Measurements from ENCODE around the gene GABRG3.

Gene GABRG3

GRCh38 chr15:26943866-26944265 lies 27.1 kb upstream of the GABRG3 start:
- DNase-seq (ENCODE audit: insufficient read length, low spot score): no peak
- TF ChIP-seq POU2F2 (IDR thresholded peaks at IDR 0.05; ENCODE audit: low read depth, low read length): no peak
- no peak for TF ChIP-seq POLR2AphosphoS5 (IDR thresholded peaks at IDR 0.05; ENCODE audit: low read depth, low read length)
- no peak for TF ChIP-seq SPI1 (IDR thresholded peaks at IDR 0.05; ENCODE audit: low read depth, low read length)
- no peak for TF ChIP-seq TAF1 (IDR thresholded peaks at IDR 0.05; ENCODE audit: low read depth, low read length)
- TF ChIP-seq PAX5 (IDR thresholded peaks at IDR 0.05; ENCODE audit: insufficient read depth, low read length, severe bottlenecking): no peak
- TF ChIP-seq POLR2A (IDR thresholded peaks at IDR 0.05; ENCODE audit: low read depth, low read length): no peak
- FAIRE-seq: no peak

GRCh38 chr15:26945046-26945445 lies 25.9 kb upstream of the GABRG3 start:
- TF ChIP-seq POLR2A (IDR thresholded peaks at IDR 0.05; ENCODE audit: low read depth, low read length) (no peak), PAX5 (IDR thresholded peaks at IDR 0.05; ENCODE audit: insufficient read depth, low read length, severe bottlenecking) (no peak), POLR2AphosphoS5 (IDR thresholded peaks at IDR 0.05; ENCODE audit: low read depth, low read length) (no peak), POU2F2 (IDR thresholded peaks at IDR 0.05; ENCODE audit: low read depth, low read length) (no peak), SPI1 (IDR thresholded peaks at IDR 0.05; ENCODE audit: low read depth, low read length) (no peak), TAF1 (IDR thresholded peaks at IDR 0.05; ENCODE audit: low read depth, low read length) (no peak)
- DNase-seq (ENCODE audit: insufficient read length, low spot score): no peak
- no peak for FAIRE-seq

GRCh38 chr15:26950001-26950400 lies 21.0 kb upstream of the GABRG3 start:
- TF ChIP-seq SPI1 (IDR thresholded peaks at IDR 0.05; ENCODE audit: low read depth, low read length): no peak
- no peak for TF ChIP-seq POLR2A (IDR thresholded peaks at IDR 0.05; ENCODE audit: low read depth, low read length)
- TF ChIP-seq TAF1 (IDR thresholded peaks at IDR 0.05; ENCODE audit: low read depth, low read length): no peak
- no peak for TF ChIP-seq POLR2AphosphoS5 (IDR thresholded peaks at IDR 0.05; ENCODE audit: low read depth, low read length)
- TF ChIP-seq POU2F2 (IDR thresholded peaks at IDR 0.05; ENCODE audit: low read depth, low read length): no peak
- no peak for TF ChIP-seq PAX5 (IDR thresholded peaks at IDR 0.05; ENCODE audit: insufficient read depth, low read length, severe bottlenecking)
- DNase-seq (ENCODE audit: insufficient read length, low spot score) (no peak), FAIRE-seq (no peak)

- FAIRE-seq (no peak), DNase-seq (ENCODE audit: insufficient read length, low spot score) (no peak)
- TF ChIP-seq POLR2AphosphoS5 (IDR thresholded peaks at IDR 0.05; ENCODE audit: low read depth, low read length): no peak
These were observed 16.6 kb upstream of the GABRG3 start for GRCh38 chr15:26954403-26954802.

- DNase-seq (ENCODE audit: insufficient read length, low spot score) (no peak), FAIRE-seq (no peak)
- TF ChIP-seq TAF1 (IDR thresholded peaks at IDR 0.05; ENCODE audit: low read depth, low read length): no peak
- no peak for TF ChIP-seq POLR2A (IDR thresholded peaks at IDR 0.05; ENCODE audit: low read depth, low read length)
- no peak for TF ChIP-seq PAX5 (IDR thresholded peaks at IDR 0.05; ENCODE audit: insufficient read depth, low read length, severe bottlenecking)
- no peak for TF ChIP-seq POU2F2 (IDR thresholded peaks at IDR 0.05; ENCODE audit: low read depth, low read length)
These were observed 3.2 kb upstream of the GABRG3 start for GRCh38 chr15:26967719-26968269.

- TF ChIP-seq POU2F2 (IDR thresholded peaks at IDR 0.05; ENCODE audit: low read depth, low read length): no peak
- TF ChIP-seq POLR2AphosphoS5 (IDR thresholded peaks at IDR 0.05; ENCODE audit: low read depth, low read length): no peak
- no peak for TF ChIP-seq TAF1 (IDR thresholded peaks at IDR 0.05; ENCODE audit: low read depth, low read length)
- TF ChIP-seq SPI1 (IDR thresholded peaks at IDR 0.05; ENCODE audit: low read depth, low read length): no peak
- no peak for TF ChIP-seq PAX5 (IDR thresholded peaks at IDR 0.05; ENCODE audit: insufficient read depth, low read length, severe bottlenecking)
- no peak for TF ChIP-seq POLR2A (IDR thresholded peaks at IDR 0.05; ENCODE audit: low read depth, low read length)
- DNase-seq (ENCODE audit: insufficient read length, low spot score): no peak
- FAIRE-seq: no peak
These were observed 2.2 kb upstream of the GABRG3 start for GRCh38 chr15:26968806-26969205.

- TF ChIP-seq TAF1 (IDR thresholded peaks at IDR 0.05; ENCODE audit: low read depth, low read length) (no peak), POLR2A (IDR thresholded peaks at IDR 0.05; ENCODE audit: low read depth, low read length) (no peak), SPI1 (IDR thresholded peaks at IDR 0.05; ENCODE audit: low read depth, low read length) (no peak), PAX5 (IDR thresholded peaks at IDR 0.05; ENCODE audit: insufficient read depth, low read length, severe bottlenecking) (no peak), POLR2AphosphoS5 (IDR thresholded peaks at IDR 0.05; ENCODE audit: low read depth, low read length) (no peak)
- FAIRE-seq (no peak), DNase-seq (ENCODE audit: insufficient read length, low spot score) (no peak)
These were observed 464 bp downstream of the GABRG3 start for GRCh38 chr15:26971271-26972018.

- FAIRE-seq (no peak), DNase-seq (ENCODE audit: insufficient read length, low spot score) (no peak)
These were observed 1.7 kb downstream of the GABRG3 start for GRCh38 chr15:26972636-26973035.

GRCh38 chr15:26974120-26974780 lies 3.3 kb downstream of the GABRG3 start:
- FAIRE-seq (no peak), DNase-seq (ENCODE audit: insufficient read length, low spot score) (no peak)
- TF ChIP-seq SPI1 (IDR thresholded peaks at IDR 0.05; ENCODE audit: low read depth, low read length) (no peak), PAX5 (IDR thresholded peaks at IDR 0.05; ENCODE audit: insufficient read depth, low read length, severe bottlenecking) (no peak), POU2F2 (IDR thresholded peaks at IDR 0.05; ENCODE audit: low read depth, low read length) (no peak), POLR2AphosphoS5 (IDR thresholded peaks at IDR 0.05; ENCODE audit: low read depth, low read length) (no peak), TAF1 (IDR thresholded peaks at IDR 0.05; ENCODE audit: low read depth, low read length) (no peak), POLR2A (IDR thresholded peaks at IDR 0.05; ENCODE audit: low read depth, low read length) (no peak)

More at GRCh38 chr15:26972636-26973035, 1.7 kb downstream of the GABRG3 start:
- no peak for TF ChIP-seq POLR2AphosphoS5 (IDR thresholded peaks at IDR 0.05; ENCODE audit: low read depth, low read length)
- TF ChIP-seq PAX5 (IDR thresholded peaks at IDR 0.05; ENCODE audit: insufficient read depth, low read length, severe bottlenecking): no peak
- TF ChIP-seq POLR2A (IDR thresholded peaks at IDR 0.05; ENCODE audit: low read depth, low read length): no peak
- TF ChIP-seq TAF1 (IDR thresholded peaks at IDR 0.05; ENCODE audit: low read depth, low read length): no peak
- no peak for TF ChIP-seq SPI1 (IDR thresholded peaks at IDR 0.05; ENCODE audit: low read depth, low read length)
- TF ChIP-seq POU2F2 (IDR thresholded peaks at IDR 0.05; ENCODE audit: low read depth, low read length): no peak

Data from GM12891 (cell line).